LHCN-M2 (cell line): ENCODE data around the gene SAP30BP. TPM values are rescaled to one million over a fixed set of nuclear protein-coding genes. Genes with fewer than 3 reads are reported as not detected.

ENCODE experiments used
- DNase-seq: peaks from one replicate; pipeline ENCODE4 v3.0.0-alpha.2; 2012; ENCODE audit warnings: low read depth
- total RNA-seq: library from RNA; depleted of rRNA; stranded (reverse); fragments of >200 nt; gene quantifications from 2 replicates; pipeline ENCODE4 v1.2.3, GENCODE V29; 2014

Gene SAP30BP
- total RNA-seq, 1 experiment from 2014 or later, result 58.4 TPM

- DNase-seq, result no peak
These were observed 18.4 kb downstream of the SAP30BP start for GRCh38 chr17:75685499-75685898.

GRCh38 chr17:75688209-75688825 is 21.2 kb downstream of the SAP30BP start:
- DNase-seq, result no peak

- DNase-seq, result no peak
These were observed 22.3 kb downstream of the SAP30BP start for GRCh38 chr17:75689441-75689873.

- DNase-seq, result peak; percentile 82
These were observed 24.2 kb downstream of the SAP30BP start for GRCh38 chr17:75691371-75691791.

- DNase-seq, result no peak
These were observed 24.9 kb downstream of the SAP30BP start for GRCh38 chr17:75691801-75692626.

- DNase-seq, result no peak
These were observed 25.8 kb downstream of the SAP30BP start for GRCh38 chr17:75692976-75693375.

GRCh38 chr17:75693500-75694481 is 26.7 kb downstream of the SAP30BP start:
- peak; percentile 99 for DNase-seq

GRCh38 chr17:75694536-75694935 is 27.4 kb downstream of the SAP30BP start:
- no peak for DNase-seq

- peak; percentile 90 for DNase-seq
These were observed 28.1 kb downstream of the SAP30BP start for GRCh38 chr17:75695141-75695829.

- DNase-seq, result peak; percentile 99
These were observed 28.7 kb downstream of the SAP30BP start for GRCh38 chr17:75695830-75696271.

- DNase-seq, result no peak
These were observed 30.6 kb downstream of the SAP30BP start for GRCh38 chr17:75697651-75698291.

- DNase-seq, result no peak
These were observed 31.5 kb downstream of the SAP30BP start for GRCh38 chr17:75698659-75699058.

- no peak for DNase-seq
These were observed 34.1 kb downstream of the SAP30BP start for GRCh38 chr17:75701288-75701687.

- no peak for DNase-seq
These were observed 36.1 kb downstream of the SAP30BP start for GRCh38 chr17:75703191-75703590.

GRCh38 chr17:75703591-75703990 is 36.5 kb downstream of the SAP30BP start:
- no peak for DNase-seq

GRCh38 chr17:75704963-75705875 is 38.1 kb downstream of the SAP30BP start:
- DNase-seq, result no peak

GRCh38 chr17:75706042-75706728 is 39.0 kb downstream of the SAP30BP start:
- no peak for DNase-seq

GRCh38 chr17:75707079-75707571 is 40.0 kb downstream of the SAP30BP start:
- DNase-seq, result no peak

GRCh38 chr17:75712446-75712845 is 45.3 kb downstream of the SAP30BP start:
- DNase-seq, result no peak
